Dedifferentiated amniotic fluid mesenchymal stem cell (primary cell): ENCODE results near the gene GATB.

Experiments used
- DNase-seq: peaks from one replicate; pipeline ENCODE4 v3.0.0-alpha.2; 2016; ENCODE audit errors: extremely low spot score

The GATB gene

GRCh38 chr4:151674804-151675391 lies 85.9 kb downstream of the GATB start:
- DNase-seq: no peak

- no peak for DNase-seq
Measured at GRCh38 chr4:151673908-151674520, 86.8 kb downstream of the GATB start.

- no peak for DNase-seq
Measured at GRCh38 chr4:151672996-151673395, 87.8 kb downstream of the GATB start.

GRCh38 chr4:151671541-151672059 lies 89.2 kb downstream of the GATB start:
- DNase-seq: no peak

GRCh38 chr4:151670843-151671242 lies 90.0 kb downstream of the GATB start:
- no peak for DNase-seq

GRCh38 chr4:151669990-151670389 lies 90.8 kb downstream of the GATB start:
- no peak for DNase-seq

GRCh38 chr4:151668689-151669402 lies 92.0 kb downstream of the GATB start:
- DNase-seq: no peak

GRCh38 chr4:151667666-151668065 lies 93.1 kb downstream of the GATB start:
- DNase-seq: no peak

GRCh38 chr4:151667048-151667447 lies 93.8 kb downstream of the GATB start:
- no peak for DNase-seq

GRCh38 chr4:151666501-151666900 lies 94.3 kb downstream of the GATB start:
- no peak for DNase-seq

GRCh38 chr4:151665785-151666127 lies 95.1 kb downstream of the GATB start:
- DNase-seq: no peak

GRCh38 chr4:151665022-151665784 lies 95.6 kb downstream of the GATB start:
- no peak for DNase-seq

GRCh38 chr4:151664289-151664688 lies 96.5 kb downstream of the GATB start:
- DNase-seq: no peak

GRCh38 chr4:151663109-151663508 lies 97.7 kb downstream of the GATB start:
- DNase-seq: no peak

GRCh38 chr4:151661873-151662272 lies 98.9 kb downstream of the GATB start:
- no peak for DNase-seq

- no peak for DNase-seq
Measured at GRCh38 chr4:151660676-151661075, 100.1 kb downstream of the GATB start.

- DNase-seq: no peak
Measured at GRCh38 chr4:151659601-151660364, 101.0 kb downstream of the GATB start.

- no peak for DNase-seq
Measured at GRCh38 chr4:151658959-151659600, 101.7 kb downstream of the GATB start.

GRCh38 chr4:151657896-151658295 lies 102.9 kb downstream of the GATB start:
- DNase-seq: no peak

- no peak for DNase-seq
Measured at GRCh38 chr4:151656058-151656457, 104.7 kb downstream of the GATB start.

GRCh38 chr4:151653548-151653918 lies 107.3 kb downstream of the GATB start:
- DNase-seq: no peak
